ELR (cell line): ENCODE measurements around the gene AGPAT4.
A peak's percentile ranks its signal among the peaks of the same experiment; 100 is the strongest.
"Not testable (repeated sequence)": the region's sequence is repeated elsewhere in the genome, so short reads cannot be mapped to it uniquely, and the experiment has no call there.

ENCODE experiments used
- DNase-seq: peaks from one replicate; pipeline ENCODE4 v3.0.0-alpha.2; 2015; ENCODE audit warnings: low read depth

Gene AGPAT4

GRCh38 chr6:161273752-161274487, at the start of gene AGPAT4:
Gene AGPAT4, minus strand, starts transcription at chr6:161274061. Its CDS starts 41,848 bp downstream, at chr6:161232213.
- peak; percentile 98 for DNase-seq

- DNase-seq = no peak
Observed at GRCh38 chr6:161319231-161319630, 45.4 kb upstream of the AGPAT4 start.

- no peak for DNase-seq
Observed at GRCh38 chr6:161318456-161318855, 44.6 kb upstream of the AGPAT4 start.

- DNase-seq = peak; percentile 59
Observed at GRCh38 chr6:161316531-161316930, 42.7 kb upstream of the AGPAT4 start.

- DNase-seq = not testable (repeated sequence)
Observed at GRCh38 chr6:161315246-161315917, 41.5 kb upstream of the AGPAT4 start.

GRCh38 chr6:161314541-161315245, 40.8 kb upstream of the AGPAT4 start:
- not testable (repeated sequence) for DNase-seq

- DNase-seq = no peak
Observed at GRCh38 chr6:161313940-161314509, 40.2 kb upstream of the AGPAT4 start.

- DNase-seq = not testable (repeated sequence)
Observed at GRCh38 chr6:161313475-161313874, 39.6 kb upstream of the AGPAT4 start.

- not testable (repeated sequence) for DNase-seq
Observed at GRCh38 chr6:161309774-161310173, 35.9 kb upstream of the AGPAT4 start.

- DNase-seq = no peak
Observed at GRCh38 chr6:161308075-161308655, 34.3 kb upstream of the AGPAT4 start.

GRCh38 chr6:161305860-161306259, 32.0 kb upstream of the AGPAT4 start:
- DNase-seq = no peak

GRCh38 chr6:161303628-161304340, 29.9 kb upstream of the AGPAT4 start:
- peak; percentile 76 for DNase-seq

- no peak for DNase-seq
Observed at GRCh38 chr6:161302949-161303348, 29.1 kb upstream of the AGPAT4 start.

- peak; percentile 41 for DNase-seq
Observed at GRCh38 chr6:161301338-161301737, 27.5 kb upstream of the AGPAT4 start.

- DNase-seq = no peak
Observed at GRCh38 chr6:161300823-161301222, 27.0 kb upstream of the AGPAT4 start.

GRCh38 chr6:161299726-161300125, 25.9 kb upstream of the AGPAT4 start:
- no peak for DNase-seq

GRCh38 chr6:161295784-161296183, 21.9 kb upstream of the AGPAT4 start:
- DNase-seq = no peak

- no peak for DNase-seq
Observed at GRCh38 chr6:161292650-161293281, 18.9 kb upstream of the AGPAT4 start.

GRCh38 chr6:161292145-161292544, 18.3 kb upstream of the AGPAT4 start:
- DNase-seq = no peak

- DNase-seq = no peak
Observed at GRCh38 chr6:161290751-161291150, 16.9 kb upstream of the AGPAT4 start.

GRCh38 chr6:161284653-161285052, 10.8 kb upstream of the AGPAT4 start:
- DNase-seq = no peak
